BE2C (cell line): ENCODE data around the gene STIM1.
"Not testable (repeated sequence)": the region's sequence is repeated elsewhere in the genome, so short reads cannot be mapped to it uniquely, and the experiment has no call there.

Experiments used
- DNase-seq: peaks from one replicate; pipeline ENCODE4 v3.0.0-alpha.2; 2020
- H3K27me3 ChIP-seq: fragments of 250-450 bp; sonication (Bioruptor Pico); 2 replicates; pipeline ENCODE4 v1.5.1; 2020; ENCODE audit warnings: mild to moderate bottlenecking
- H3K36me3 ChIP-seq: fragments of 250-450 bp; sonication (Bioruptor Pico); 2 replicates; pipeline ENCODE4 v1.5.1; 2020; ENCODE audit warnings: mild to moderate bottlenecking
- H3K4me1 ChIP-seq: fragments of 250-450 bp; sonication (Bioruptor Pico); 2 replicates; pipeline ENCODE4 v1.5.1; 2020
- H3K4me3 ChIP-seq: 2 replicates; pipeline ENCODE4 v1.5.1; 2011; ENCODE audit warnings: low read depth, low read length
- H3K9me3 ChIP-seq: fragments of 250-450 bp; sonication (Bioruptor Pico); 2 replicates; pipeline ENCODE4 v1.5.1; 2020
- TF ChIP-seq, protein P1 (sequence below): IDR thresholded peaks from 2 replicates; pipeline ENCODE4 v1.5.1; 2012; ENCODE audit warnings: mild to moderate bottlenecking, low read depth, low read length

Gene STIM1

DNA sequence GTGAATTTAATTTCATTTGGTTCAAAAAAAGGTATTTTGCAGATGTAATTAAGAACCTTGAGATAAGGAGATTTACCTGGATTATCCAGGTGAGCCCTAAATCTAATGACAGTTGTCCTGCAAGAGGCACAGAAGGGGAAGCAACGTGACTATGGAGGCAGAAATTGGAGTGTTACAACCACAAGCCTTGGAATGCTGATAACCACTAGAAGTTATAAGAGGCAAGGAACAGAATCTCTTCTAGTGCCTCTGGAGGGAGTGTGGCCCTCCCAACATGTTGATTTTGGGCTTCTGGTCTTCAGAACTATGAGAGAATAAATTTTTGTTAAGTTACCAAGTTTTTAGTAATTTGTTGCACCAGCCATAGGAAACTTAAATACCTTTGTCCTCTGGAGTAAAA lies 271.9 kb downstream of the STIM1 start:
- no peaks in the 10 kb centered on the region for H3K27me3 ChIP-seq
- no peak overlapping the region for H3K4me3 ChIP-seq
- no peaks in the 10 kb centered on the region for H3K9me3 ChIP-seq
- no peaks in the 10 kb centered on the region for H3K4me1 ChIP-seq
- H3K36me3 ChIP-seq: peaks cover 9% of the 10 kb centered on the region
- no peak for DNase-seq
- TF ChIP-seq, protein P1, sequence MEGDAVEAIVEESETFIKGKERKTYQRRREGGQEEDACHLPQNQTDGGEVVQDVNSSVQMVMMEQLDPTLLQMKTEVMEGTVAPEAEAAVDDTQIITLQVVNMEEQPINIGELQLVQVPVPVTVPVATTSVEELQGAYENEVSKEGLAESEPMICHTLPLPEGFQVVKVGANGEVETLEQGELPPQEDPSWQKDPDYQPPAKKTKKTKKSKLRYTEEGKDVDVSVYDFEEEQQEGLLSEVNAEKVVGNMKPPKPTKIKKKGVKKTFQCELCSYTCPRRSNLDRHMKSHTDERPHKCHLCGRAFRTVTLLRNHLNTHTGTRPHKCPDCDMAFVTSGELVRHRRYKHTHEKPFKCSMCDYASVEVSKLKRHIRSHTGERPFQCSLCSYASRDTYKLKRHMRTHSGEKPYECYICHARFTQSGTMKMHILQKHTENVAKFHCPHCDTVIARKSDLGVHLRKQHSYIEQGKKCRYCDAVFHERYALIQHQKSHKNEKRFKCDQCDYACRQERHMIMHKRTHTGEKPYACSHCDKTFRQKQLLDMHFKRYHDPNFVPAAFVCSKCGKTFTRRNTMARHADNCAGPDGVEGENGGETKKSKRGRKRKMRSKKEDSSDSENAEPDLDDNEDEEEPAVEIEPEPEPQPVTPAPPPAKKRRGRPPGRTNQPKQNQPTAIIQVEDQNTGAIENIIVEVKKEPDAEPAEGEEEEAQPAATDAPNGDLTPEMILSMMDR: no peak

DNA sequence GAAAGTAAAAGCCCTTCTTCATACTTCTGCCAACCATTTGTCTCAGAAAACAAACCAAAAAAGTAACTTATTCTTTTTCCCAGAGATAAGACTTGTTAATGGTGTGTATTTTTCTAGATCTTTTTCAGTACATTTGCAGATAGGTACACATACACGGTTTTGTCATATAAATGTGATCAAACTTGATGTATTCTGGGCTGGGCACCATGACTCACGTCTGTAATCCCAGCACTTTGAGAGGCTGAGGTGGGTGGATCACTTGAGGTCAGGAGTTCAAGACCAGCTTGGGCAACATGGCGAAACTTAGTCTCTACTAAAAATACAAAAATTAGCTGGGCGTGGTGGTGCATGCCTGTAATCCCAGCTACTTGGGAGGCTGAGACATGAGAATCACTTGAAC lies 274.8 kb downstream of the STIM1 start:
- not testable (repeated sequence) for H3K4me1 ChIP-seq, H3K36me3 ChIP-seq, H3K9me3 ChIP-seq, H3K27me3 ChIP-seq, H3K4me3 ChIP-seq, DNase-seq

DNA sequence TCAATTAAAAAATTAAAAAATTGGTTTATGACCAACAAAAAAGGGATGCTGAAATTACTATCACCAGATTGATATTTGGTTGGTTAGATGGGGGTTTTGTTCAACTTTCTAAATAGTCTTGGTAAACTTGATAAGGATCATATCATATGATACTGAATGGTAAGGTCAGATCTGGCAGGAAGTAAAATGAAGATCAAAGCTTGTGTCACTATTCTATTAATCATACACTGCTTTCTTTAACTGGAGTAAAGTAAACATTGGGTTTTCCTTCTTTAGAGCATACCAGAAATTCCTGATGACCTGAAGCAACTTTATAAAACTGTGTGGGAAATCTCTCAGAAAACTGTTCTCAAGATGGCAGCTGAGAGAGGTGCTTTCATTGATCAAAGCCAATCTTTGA lies 279.3 kb downstream of the STIM1 start:
- no peaks in the 10 kb centered on the region for H3K27me3 ChIP-seq

DNA sequence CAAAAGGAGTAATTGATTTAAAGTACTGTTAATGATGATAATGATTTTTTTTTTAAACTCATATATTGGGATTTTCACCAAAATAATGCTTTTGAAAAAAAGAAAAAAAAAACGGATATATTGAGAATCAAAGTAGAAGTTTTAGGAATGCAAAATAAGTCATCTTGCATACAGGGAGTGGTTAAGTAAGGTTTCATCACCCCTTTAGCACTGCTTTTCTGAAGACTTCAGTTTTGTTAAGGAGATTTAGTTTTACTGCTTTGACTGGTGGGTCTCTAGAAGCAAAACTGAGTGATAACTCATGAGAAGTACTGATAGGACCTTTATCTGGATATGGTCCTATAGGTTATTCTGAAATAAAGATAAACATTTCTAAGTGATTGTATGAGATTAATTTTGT lies 283.0 kb downstream of the STIM1 start:
- DNase-seq: no peak
- H3K27me3 ChIP-seq: no peaks in the 10 kb centered on the region
- no peak overlapping the region for H3K4me3 ChIP-seq
- H3K9me3 ChIP-seq: no peaks in the 10 kb centered on the region
- peaks cover 11% of the 10 kb centered on the region for H3K36me3 ChIP-seq
- TF ChIP-seq, protein P1: no peak
- H3K4me1 ChIP-seq: no peaks in the 10 kb centered on the region

More for the DNA sequence above, 279.3 kb downstream of the STIM1 start:
- DNase-seq: no peak
- no peaks in the 10 kb centered on the region for H3K4me1 ChIP-seq
- H3K4me3 ChIP-seq: no peak overlapping the region
- no peaks in the 10 kb centered on the region for H3K9me3 ChIP-seq
- H3K36me3 ChIP-seq: peaks cover 11% of the 10 kb centered on the region
- TF ChIP-seq, protein P1: no peak

DNA sequence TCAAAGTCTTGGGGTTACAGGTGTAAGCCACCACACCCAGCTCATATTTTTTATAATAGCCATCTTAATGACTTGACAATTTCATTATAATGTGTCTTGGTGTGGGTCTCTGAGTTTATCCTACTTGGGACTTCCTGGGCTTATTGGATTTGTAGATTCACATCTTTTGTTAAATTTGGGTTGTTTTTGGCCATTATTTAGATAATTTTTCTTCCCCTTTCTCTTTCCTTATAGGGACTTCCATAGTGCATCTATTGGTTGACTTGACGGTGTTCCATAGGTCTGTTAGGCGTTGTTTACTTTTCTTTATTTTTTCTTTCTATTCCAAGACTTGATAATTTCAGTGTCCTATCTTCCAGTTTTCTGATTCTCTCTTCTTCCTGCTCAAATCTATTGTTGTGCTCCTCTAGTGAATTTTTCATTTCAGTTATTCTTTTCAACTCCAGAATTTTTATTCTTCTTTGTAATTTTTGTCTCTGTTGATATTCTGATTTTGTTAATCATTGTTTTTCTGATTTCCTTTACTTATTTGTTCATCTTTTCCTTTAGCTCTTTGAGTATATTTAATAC lies 284.7 kb downstream of the STIM1 start:
- Histone ChIP-seq H3K27me3 (no peaks in the 10 kb centered on the region), H3K4me1 (no peaks in the 10 kb centered on the region), H3K36me3 (peaks cover 10% of the 10 kb centered on the region; the same call in 1 of the 2 replicates), H3K4me3 (no peak overlapping the region), H3K9me3 (no peaks in the 10 kb centered on the region)
- TF ChIP-seq, protein P1: no peak
- DNase-seq: no peak
